Activated CD8-positive, alpha-beta memory T cell treated with anti-CD3 and anti-CD28 coated beads, Interleukin-2, amount 10 ng/mL, durations not matched to agents 7 days and 5 days (primary cell): ENCODE measurements around the gene PRDM16. TPM values are rescaled to one million over a fixed set of nuclear protein-coding genes. Genes with fewer than 3 reads are reported as not detected.

Experiments
- ATAC-seq: fragments of 150-1000 bp; cut with Tn5 transposase; one replicate; pipeline ENCODE4 v1.10.0; 2021; ENCODE audit warnings: moderate library complexity
- CTCF ChIA-PET: fragments of 350-600 bp; sonication (Branson Sonifier 250); formaldehyde crosslinking; loops from one replicate; lab custom pipeline; 2021; ENCODE audit warnings: antibody characterized with exemption; lab: Charles Lee
- DNase-seq: peaks from one replicate; pipeline ENCODE4 v3.0.0-alpha.2; 2020
- H3K27ac Mint-ChIP-seq: one replicate; pipeline ENCODE4 v1.8.0; 2021; ENCODE audit warnings: mild to moderate bottlenecking, mixed read lengths
- H3K27me3 Mint-ChIP-seq: one replicate; pipeline ENCODE4 v1.8.0; 2021; ENCODE audit warnings: mixed read lengths
- H3K36me3 Mint-ChIP-seq: one replicate; pipeline ENCODE4 v1.8.0; 2021; ENCODE audit warnings: mild to moderate bottlenecking, mixed read lengths
- H3K4me1 Mint-ChIP-seq: one replicate; pipeline ENCODE4 v1.8.0; 2021; ENCODE audit warnings: mixed read lengths
- H3K4me3 Mint-ChIP-seq: one replicate; pipeline ENCODE4 v1.8.0; 2021; ENCODE audit warnings: mild to moderate bottlenecking, moderate library complexity, mixed read lengths
- H3K9me3 Mint-ChIP-seq: one replicate; pipeline ENCODE4 v1.8.0; 2022; ENCODE audit warnings: low read depth, mixed read lengths
- total RNA-seq, 2 experiments: library from RNA; stranded (reverse); gene quantifications; one replicate each; pipeline ENCODE4 v1.2.3, GENCODE V29; 2021

The PRDM16 gene
- total RNA-seq, 2 experiments from 2014 or later, result not detected

DNA sequence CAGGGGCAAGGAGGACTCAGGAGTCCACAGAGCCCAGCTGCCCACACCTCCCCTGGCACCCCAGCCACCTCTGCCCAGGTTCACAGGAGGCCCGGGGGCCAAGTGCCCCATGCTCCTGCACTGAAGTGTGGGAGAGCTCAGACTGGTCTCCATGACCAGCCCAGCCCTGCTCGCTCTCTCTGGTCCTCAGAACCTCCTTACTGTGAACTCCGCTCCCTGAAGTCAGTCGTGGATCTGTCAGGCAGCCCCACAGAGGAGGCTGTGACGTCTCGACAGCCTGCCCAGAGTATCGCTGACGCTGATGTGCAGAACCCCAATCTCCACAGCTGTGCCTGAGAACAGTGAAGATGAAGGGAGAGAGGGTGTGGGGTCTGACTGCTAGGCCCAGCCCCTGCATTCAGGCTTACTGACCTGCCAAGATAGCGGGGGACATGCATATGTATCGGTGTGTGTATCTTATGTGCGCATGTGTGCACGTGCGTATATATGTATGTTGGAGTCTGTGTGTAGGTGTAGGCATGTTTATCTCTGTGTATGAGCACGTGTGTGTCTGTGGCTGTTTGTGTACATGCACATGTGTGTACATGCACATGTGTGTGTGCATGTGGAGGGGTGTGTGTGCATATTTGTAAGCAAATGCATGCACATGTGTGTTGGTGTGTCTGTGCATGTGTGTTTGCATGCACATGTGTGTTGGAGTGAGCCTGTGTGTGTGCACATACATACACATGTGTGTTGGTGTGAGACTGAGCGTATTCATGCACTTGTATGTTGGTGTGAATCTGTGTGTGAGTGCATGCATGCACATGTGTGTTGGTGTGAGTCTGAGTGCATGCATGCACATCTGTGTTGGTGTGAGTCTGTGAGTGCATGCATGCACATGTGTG lies 267.0 kb downstream of the PRDM16 start:
- H3K4me3 Mint-ChIP-seq, result no peak overlapping the region
- H3K27ac Mint-ChIP-seq, result no peak overlapping the region
- no peak for DNase-seq
- H3K27me3 Mint-ChIP-seq, result no peaks in the 10 kb centered on the region
- CTCF ChIA-PET, result no interaction called here
- ATAC-seq, result no peak
- H3K4me1 Mint-ChIP-seq, result no peaks in the 10 kb centered on the region
- no peaks in the 10 kb centered on the region for H3K36me3 Mint-ChIP-seq
- H3K9me3 Mint-ChIP-seq, result peaks cover 3% of the 10 kb centered on the region

DNA sequence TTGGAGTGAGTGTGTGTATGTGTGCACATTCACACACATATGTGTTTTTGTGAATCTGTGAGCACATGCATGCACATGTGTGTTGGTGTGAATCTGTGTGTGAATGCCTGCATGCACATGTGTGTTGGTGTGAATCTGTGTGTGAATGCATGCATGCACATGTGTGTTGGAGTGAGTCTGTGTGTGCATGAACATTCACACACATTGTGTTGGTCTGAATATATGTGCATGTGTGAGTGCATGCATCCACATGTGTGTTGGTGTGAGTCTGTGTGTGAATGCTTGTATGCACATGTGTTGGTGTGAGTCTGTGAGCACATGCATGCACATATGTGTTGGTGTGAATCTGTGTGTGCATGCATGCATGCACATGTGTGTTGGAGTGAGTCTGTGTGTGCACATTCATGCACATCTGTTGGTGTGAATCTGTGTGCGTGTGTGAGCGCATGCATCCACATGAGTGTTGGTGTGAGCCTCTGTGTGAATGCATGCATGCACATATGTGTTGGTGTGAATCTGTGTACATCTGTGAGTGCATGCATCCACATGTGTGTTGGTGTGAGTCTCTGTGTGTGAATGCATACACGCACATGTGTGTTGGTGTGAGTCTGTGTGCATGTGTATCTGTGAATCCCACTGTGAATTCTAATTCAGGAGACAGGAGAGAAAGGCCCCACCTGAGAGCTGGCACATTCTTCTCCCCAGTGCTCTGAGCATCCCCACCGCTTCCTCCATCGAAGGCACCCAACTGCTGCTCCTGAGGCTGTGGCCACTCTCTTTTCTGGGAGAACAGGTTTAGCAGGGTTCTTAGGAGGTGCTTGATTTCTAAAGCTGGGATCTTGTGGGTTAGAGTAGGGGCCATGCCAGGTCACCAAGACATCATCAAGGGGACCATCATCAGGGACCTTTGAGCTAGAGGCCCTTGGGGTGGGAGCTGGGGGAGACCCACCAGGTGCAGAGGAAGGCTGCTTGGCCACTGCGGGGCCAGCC lies 267.9 kb downstream of the PRDM16 start:
- Mint-ChIP-seq H3K27me3 (no peaks in the 10 kb centered on the region), H3K36me3 (no peaks in the 10 kb centered on the region), H3K27ac (no peak overlapping the region), H3K4me3 (no peak overlapping the region), H3K4me1 (no peaks in the 10 kb centered on the region), H3K9me3 (peaks cover 3% of the 10 kb centered on the region)
- DNase-seq, result no peak
- no peak for ATAC-seq
- CTCF ChIA-PET, result no interaction called here

DNA sequence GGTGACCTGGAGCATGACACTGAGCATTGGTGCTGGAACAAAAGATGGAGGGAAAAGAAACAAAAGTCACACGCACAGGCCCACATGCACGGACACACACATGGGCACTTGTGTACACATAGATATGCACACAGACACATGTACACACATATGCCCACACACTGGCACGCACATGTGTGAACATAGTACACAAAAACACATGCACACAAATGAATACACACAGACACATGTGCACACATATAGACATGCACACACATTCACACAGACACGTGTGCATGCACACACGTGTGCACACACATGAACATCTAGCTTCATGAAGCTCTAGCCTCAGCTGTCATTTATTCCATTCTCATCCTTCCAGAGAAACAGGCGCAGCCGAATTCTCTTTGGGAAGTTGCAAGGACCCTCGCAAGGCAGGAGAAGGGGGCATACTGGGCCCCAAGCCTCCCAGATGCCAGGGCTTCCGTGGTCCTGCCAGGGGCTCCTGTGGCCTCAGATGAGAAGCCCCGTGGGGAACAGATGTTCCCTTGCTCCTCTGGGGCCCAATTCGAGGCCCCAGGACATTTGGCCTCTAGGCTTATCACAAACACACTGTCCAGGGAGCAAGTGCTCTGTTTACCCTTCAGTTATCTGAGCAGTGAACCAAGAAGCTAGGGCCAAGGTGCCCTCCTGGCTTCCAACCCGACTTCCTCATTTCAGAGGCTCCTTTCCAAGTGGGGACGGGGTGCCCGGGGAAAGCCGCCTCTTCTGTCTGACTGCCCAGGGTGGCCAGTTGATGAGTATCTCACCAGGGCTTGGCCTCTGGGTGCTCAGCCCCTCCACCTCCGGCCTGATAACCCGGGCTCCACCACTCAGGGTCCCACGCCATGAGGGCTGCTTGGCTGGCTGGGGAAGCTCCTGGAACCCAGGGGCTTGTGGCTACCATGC lies 269.1 kb downstream of the PRDM16 start:
- ATAC-seq (no peak), DNase-seq (no peak)
- no peak overlapping the region for H3K4me3 Mint-ChIP-seq
- no peaks in the 10 kb centered on the region for H3K27me3 Mint-ChIP-seq
- CTCF ChIA-PET, result no interaction called here
- H3K4me1 Mint-ChIP-seq, result no peaks in the 10 kb centered on the region
- H3K9me3 Mint-ChIP-seq, result peaks cover 3% of the 10 kb centered on the region
- H3K36me3 Mint-ChIP-seq, result no peaks in the 10 kb centered on the region
- no peak overlapping the region for H3K27ac Mint-ChIP-seq

DNA sequence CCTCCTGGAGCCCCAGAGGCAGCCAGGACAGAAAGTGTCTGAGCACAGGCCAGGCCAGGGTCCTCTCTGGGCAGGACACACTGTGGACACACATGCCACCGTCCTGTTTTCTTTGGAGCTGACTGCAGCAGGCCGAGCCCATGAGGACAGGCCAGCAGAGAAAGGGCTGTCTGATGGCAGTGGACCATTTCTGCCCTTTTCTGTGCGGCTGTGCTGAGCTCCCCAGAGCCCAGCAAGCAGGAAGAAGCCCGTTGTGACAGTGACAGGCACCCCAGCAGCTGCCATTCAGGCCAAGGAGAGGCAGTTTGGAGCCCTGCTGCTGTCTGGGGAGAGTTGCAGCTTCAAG lies 269.7 kb downstream of the PRDM16 start:
- H3K9me3 Mint-ChIP-seq, result peaks cover 3% of the 10 kb centered on the region
- DNase-seq (no peak), ATAC-seq (no peak)
- H3K27ac Mint-ChIP-seq, result no peak overlapping the region
- CTCF ChIA-PET, result no interaction called here
- no peaks in the 10 kb centered on the region for H3K36me3 Mint-ChIP-seq
- H3K4me1 Mint-ChIP-seq, result no peaks in the 10 kb centered on the region
- no peak overlapping the region for H3K4me3 Mint-ChIP-seq
- no peaks in the 10 kb centered on the region for H3K27me3 Mint-ChIP-seq

DNA sequence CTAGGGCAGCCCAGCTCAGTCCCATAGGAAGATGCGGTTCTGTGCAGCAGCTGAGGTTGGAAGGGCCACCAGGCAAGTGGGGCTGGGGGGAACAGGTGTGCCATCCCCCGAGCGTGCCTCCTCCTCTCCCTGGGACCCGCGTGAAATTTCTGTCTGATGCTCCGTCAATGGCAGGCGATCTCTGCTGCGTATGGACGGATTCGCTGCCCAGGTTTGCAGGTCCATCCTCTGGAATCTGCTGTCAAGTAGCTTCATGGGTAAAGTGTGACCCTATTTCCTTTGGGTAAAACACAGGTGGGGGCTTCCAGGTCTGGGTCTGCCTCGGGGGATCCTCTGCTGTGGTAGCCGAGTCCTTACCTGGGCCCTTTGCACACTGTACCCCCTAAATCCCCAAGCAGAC lies 270.9 kb downstream of the PRDM16 start:
- Mint-ChIP-seq H3K9me3 (peaks cover 11% of the 10 kb centered on the region), H3K4me1 (no peaks in the 10 kb centered on the region), H3K36me3 (peaks cover 1% of the 10 kb centered on the region), H3K27ac (no peak overlapping the region), H3K4me3 (no peak overlapping the region), H3K27me3 (no peaks in the 10 kb centered on the region)
- DNase-seq (no peak), ATAC-seq (no peak)
- CTCF ChIA-PET, result no interaction called here

DNA sequence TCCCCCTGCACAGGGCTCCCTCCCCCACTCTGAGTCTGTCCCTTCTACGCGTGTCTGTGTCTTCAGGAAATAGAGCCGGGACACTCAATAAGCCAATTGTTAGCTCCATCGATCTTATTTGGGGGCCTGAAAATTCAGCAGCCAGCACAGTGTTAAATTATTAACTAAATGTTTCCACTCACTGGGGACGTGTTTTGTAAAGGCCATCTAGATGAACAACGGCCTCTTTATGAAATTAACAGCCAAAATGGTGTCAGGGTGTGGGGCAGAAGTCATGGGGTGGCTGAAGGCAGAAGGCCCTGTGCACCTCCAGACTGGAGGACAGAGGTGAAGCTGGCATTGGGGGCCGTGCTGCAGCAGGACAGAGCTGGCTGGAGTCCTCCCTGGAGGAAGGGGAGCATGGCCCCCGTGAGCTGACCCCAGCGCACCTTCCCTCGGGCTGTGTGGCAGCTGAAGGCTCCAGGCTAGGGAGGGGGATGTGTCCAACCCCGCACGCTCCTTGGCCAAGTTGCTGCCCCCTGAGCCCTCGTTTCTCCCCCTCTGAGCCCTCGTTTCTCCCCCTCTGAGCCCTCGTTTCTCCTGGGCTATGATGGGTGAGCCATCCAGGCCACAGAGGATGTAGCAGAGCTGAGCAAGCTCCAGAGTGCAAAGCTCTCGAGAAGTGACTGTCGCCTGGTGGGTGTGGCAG lies 271.7 kb downstream of the PRDM16 start:
- CTCF ChIA-PET, result no interaction called here
- peaks cover 1% of the 10 kb centered on the region for H3K36me3 Mint-ChIP-seq
- H3K4me3 Mint-ChIP-seq, result no peak overlapping the region
- H3K27me3 Mint-ChIP-seq, result no peaks in the 10 kb centered on the region
- peaks cover 13% of the 10 kb centered on the region for H3K9me3 Mint-ChIP-seq
- no peak for DNase-seq
- ATAC-seq, result no peak
- H3K27ac Mint-ChIP-seq, result no peak overlapping the region
- H3K4me1 Mint-ChIP-seq, result no peaks in the 10 kb centered on the region

DNA sequence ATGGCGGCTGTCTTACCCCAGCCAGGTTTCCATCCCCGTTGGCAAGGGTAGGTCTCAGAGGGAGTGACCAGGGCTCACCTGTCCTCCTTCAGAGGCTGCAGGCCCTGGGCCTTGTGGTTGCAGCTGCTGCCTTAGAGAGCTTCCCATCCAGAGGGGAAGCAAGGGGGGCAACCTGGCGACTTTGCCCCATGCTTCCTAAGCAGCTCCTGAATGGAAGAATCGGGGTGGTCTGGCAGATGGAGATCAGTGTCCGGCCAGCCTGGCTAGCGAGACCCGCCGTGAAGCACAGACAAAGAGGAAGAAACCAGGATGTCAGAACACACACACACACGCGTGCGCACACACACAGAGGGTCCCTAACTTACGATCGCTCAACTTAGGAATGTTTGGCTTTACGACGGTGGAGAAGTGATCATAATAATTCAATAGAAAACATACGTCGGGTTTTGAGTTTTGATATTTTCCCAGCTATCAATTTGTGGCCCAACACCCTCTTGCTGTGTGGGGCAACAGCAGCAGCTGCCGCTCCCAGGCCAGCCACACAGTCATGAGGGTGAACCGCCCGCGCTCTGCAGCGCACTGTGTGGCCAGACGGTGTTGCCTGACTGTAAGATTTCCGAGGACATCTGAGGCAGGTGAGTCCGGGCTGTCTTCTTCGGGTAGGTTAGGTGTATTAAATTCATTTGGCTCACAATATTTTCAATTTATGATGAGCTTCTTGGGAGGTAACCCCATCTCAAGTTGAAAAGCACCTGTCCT lies 272.4 kb downstream of the PRDM16 start:
- DNase-seq, result no peak
- no peak overlapping the region for H3K27ac Mint-ChIP-seq
- H3K36me3 Mint-ChIP-seq, result peaks cover 1% of the 10 kb centered on the region
- H3K4me1 Mint-ChIP-seq, result no peaks in the 10 kb centered on the region
- H3K27me3 Mint-ChIP-seq, result no peaks in the 10 kb centered on the region
- H3K9me3 Mint-ChIP-seq, result peaks cover 13% of the 10 kb centered on the region
- ATAC-seq, result no peak
- no peak overlapping the region for H3K4me3 Mint-ChIP-seq
- CTCF ChIA-PET, result no interaction called here

DNA sequence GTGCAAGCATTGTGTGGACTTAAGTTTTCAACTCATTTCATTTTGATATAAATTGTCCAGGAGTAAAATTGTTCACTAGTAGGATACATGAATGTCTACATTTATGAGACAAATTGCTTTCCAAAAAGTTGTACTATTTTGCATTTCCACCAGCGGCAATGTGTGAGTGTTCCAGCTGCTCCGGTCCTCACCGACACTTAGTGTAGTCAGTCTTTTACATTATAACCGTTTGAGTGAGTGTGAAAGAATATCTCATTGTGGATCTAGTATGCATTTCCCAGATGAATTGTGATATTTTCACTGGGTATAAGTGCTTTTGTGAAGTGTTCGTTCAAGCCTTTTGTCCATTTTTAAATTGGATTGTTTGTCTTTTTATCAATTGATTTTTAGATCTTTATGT lies 274.0 kb downstream of the PRDM16 start:
- H3K36me3 Mint-ChIP-seq, result peaks cover 1% of the 10 kb centered on the region
- H3K4me1 Mint-ChIP-seq, result no peaks in the 10 kb centered on the region
- no peaks in the 10 kb centered on the region for H3K27me3 Mint-ChIP-seq

DNA sequence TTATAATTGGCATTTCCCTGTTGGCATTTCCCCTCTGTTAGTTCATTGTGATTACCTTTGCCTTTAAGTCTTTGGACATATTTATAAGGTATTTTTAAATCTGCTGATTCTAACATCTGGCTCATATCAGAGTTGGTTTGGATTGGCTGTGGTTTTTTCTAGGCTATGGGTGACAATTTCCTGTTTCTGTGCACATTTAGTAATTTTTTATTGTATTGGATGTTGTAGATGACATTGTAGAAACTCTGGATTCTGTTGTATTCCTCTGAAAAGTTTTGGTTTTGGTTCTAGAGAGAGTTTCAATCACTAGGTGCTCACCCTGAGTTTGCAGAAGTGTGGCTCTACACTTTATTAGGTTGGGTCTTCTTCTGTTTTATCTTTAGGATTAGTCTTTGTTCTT lies 275.4 kb downstream of the PRDM16 start:
- DNase-seq (no peak), ATAC-seq (no peak)
- Mint-ChIP-seq H3K27ac (no peak overlapping the region), H3K9me3 (peaks cover 10% of the 10 kb centered on the region), H3K36me3 (peaks cover 1% of the 10 kb centered on the region), H3K27me3 (no peaks in the 10 kb centered on the region), H3K4me3 (no peak overlapping the region), H3K4me1 (no peaks in the 10 kb centered on the region)
- CTCF ChIA-PET, result no interaction called here

More for the DNA sequence above, 274.0 kb downstream of the PRDM16 start:
- ATAC-seq (no peak), DNase-seq (no peak)
- no peak overlapping the region for H3K4me3 Mint-ChIP-seq
- H3K27ac Mint-ChIP-seq, result no peak overlapping the region
- peaks cover 10% of the 10 kb centered on the region for H3K9me3 Mint-ChIP-seq
- CTCF ChIA-PET, result no interaction called here

DNA sequence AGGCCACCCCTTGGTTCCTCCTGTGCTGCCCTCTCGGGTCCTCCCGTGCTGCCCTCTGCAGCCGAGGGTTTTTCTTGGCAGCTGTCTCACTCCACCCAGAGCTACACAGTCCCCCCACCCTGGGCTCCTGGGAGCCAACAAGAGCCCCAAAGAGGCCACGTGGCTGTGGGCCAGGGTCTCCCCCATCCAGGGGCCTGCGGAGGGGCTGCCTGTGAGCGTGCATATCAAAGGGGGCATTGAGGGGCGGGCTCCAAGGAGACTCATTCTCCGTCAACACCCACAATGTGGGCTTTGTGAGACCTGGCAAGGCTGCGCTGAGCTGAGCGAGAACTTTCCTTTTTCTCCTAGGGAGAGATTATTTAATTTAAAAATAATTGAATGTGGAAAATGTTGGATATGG lies 276.8 kb downstream of the PRDM16 start:
- Mint-ChIP-seq H3K4me3 (no peak overlapping the region), H3K9me3 (peaks cover 10% of the 10 kb centered on the region), H3K36me3 (peaks cover 1% of the 10 kb centered on the region), H3K27ac (no peak overlapping the region), H3K4me1 (no peaks in the 10 kb centered on the region), H3K27me3 (no peaks in the 10 kb centered on the region)
- ATAC-seq (no peak), DNase-seq (no peak)
- CTCF ChIA-PET, result no interaction called here

DNA sequence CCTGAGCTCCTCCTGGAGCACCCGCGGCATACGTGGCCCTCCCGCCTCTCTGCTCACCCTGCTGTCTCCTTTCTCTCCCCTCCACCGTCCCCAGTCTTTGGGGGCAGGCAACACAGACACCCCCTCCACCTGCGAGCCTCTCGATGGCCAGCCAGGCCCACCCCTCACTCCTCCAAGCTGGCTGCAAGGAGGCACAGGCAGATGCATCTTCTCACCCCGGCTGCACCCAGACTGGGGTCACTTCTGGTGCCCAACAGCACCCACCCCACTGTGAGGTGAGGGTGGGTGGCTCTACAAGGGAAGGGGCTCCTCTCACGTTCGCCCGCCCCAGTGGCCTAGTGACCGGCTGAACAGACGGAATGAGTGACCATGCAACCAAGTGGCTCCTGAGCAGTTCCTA lies 277.5 kb downstream of the PRDM16 start:
- Mint-ChIP-seq H3K4me3 (no peak overlapping the region), H3K9me3 (peaks cover 10% of the 10 kb centered on the region), H3K27ac (no peak overlapping the region), H3K4me1 (no peaks in the 10 kb centered on the region), H3K36me3 (peaks cover 1% of the 10 kb centered on the region), H3K27me3 (no peaks in the 10 kb centered on the region)
- no peak for ATAC-seq
- no peak for DNase-seq
- CTCF ChIA-PET, result no interaction called here
